ENCODE measurements around the gene ENOX1. TPM values are rescaled to one million over a fixed set of nuclear protein-coding genes. Genes with fewer than 3 reads are reported as not detected.

ENOX1 gene
- total RNA-seq, 4 donors from 2014 or later, result 3.6 to 18.7 (median 5.7) TPM

DNA sequence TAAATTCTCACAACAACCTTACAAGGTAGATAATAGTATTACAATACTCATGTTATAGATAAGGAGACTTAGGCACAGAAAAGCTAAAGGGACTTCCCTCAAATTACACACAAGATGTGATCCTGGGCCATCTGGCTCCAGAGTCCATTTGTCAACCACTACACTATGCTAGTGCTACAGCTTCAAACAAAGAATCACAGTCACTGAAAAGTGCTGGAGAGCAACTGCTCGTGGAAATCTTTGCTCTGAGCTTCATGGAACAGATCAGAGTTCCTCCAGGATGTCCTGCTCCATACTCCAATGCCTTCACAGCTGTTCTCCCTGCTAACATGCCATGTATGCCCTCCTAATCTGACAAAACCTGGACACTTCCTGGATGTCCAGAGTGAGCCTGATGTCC lies 271.2 kb downstream of the ENOX1 start:
- Histone ChIP-seq H3K4me1 (peaks cover 0 to 11% of the 10 kb centered on the region in 2 donors), H3K27me3 (no peaks in the 10 kb centered on the region), H3K4me3 (no peak overlapping the region), H3K9me3 (no peaks in the 10 kb centered on the region), H3K27ac (peak overlapping the region; percentile 62 to 85), H3K36me3 (no peaks in the 10 kb centered on the region)
- TF ChIP-seq, protein P1, sequence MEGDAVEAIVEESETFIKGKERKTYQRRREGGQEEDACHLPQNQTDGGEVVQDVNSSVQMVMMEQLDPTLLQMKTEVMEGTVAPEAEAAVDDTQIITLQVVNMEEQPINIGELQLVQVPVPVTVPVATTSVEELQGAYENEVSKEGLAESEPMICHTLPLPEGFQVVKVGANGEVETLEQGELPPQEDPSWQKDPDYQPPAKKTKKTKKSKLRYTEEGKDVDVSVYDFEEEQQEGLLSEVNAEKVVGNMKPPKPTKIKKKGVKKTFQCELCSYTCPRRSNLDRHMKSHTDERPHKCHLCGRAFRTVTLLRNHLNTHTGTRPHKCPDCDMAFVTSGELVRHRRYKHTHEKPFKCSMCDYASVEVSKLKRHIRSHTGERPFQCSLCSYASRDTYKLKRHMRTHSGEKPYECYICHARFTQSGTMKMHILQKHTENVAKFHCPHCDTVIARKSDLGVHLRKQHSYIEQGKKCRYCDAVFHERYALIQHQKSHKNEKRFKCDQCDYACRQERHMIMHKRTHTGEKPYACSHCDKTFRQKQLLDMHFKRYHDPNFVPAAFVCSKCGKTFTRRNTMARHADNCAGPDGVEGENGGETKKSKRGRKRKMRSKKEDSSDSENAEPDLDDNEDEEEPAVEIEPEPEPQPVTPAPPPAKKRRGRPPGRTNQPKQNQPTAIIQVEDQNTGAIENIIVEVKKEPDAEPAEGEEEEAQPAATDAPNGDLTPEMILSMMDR (IDR thresholded peaks at IDR 0.05), result no peak
- no peak for TF ChIP-seq POLR2A (IDR thresholded peaks at IDR 0.05)
- no peak for DNase-seq
- intact Hi-C loops (cut with DNase I; ENCODE audit: low total_unique reads), result no loop called here

DNA sequence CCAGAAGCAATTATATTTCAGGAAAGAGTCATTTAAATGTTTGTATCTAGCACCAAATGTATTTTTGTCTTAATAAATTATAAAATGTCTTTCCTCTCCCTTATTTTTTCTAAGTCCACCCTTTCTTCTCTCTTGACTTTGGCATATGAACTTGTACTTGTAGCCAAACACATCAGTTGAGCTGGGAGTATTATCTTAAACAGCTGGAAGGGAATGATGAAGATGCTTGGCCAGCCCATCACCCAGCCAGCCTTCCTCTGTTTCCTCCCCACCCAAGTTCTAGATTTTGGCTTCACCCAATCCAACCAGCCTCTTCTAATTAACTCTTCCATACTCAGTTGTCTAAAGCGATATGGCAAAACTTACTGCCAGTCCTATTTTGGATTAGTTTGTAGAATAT lies 272.5 kb downstream of the ENOX1 start:
- Histone ChIP-seq H3K4me3 (no peak overlapping the region), H3K27ac (peak overlapping the region; percentile 15 to 85), H3K27me3 (no peaks in the 10 kb centered on the region), H3K9me3 (no peaks in the 10 kb centered on the region), H3K36me3 (no peaks in the 10 kb centered on the region), H3K4me1 (peaks cover 0 to 11% of the 10 kb centered on the region in 2 donors)
- DNase-seq, result no peak
- intact Hi-C loops (cut with DNase I; ENCODE audit: low total_unique reads), result no loop called here
- TF ChIP-seq, protein P1 (IDR thresholded peaks at IDR 0.05), result no peak
- no peak for TF ChIP-seq POLR2A (IDR thresholded peaks at IDR 0.05)

DNA sequence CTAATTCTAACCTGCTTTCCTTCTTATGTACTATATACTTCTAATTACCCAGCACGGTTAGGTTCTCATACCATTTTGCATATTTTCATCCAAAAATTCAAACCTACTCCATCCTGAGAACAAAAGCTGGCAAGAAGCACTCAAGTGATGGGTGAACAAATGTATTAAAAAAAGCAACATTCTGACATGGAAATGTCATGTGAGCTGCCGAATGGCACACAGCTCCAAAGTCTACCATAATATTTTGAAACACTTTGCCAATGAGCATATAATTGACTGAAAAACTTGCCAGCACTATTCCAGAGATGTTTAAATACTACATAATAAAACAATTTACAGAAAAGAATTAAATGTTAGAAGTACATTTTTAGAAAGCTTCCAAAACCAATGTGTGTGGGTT lies 274.6 kb downstream of the ENOX1 start:
- no peaks in the 10 kb centered on the region for H3K27me3 ChIP-seq
- no peak overlapping the region for H3K4me3 ChIP-seq
- H3K9me3 ChIP-seq, result no peaks in the 10 kb centered on the region
- intact Hi-C loops (cut with DNase I; ENCODE audit: low total_unique reads), result no loop called here
- peaks cover 0 to 11% of the 10 kb centered on the region in 2 donors for H3K4me1 ChIP-seq
- no peak for TF ChIP-seq POLR2A (IDR thresholded peaks at IDR 0.05)
- TF ChIP-seq, protein P1 (IDR thresholded peaks at IDR 0.05), result no peak
- peak overlapping the region; percentile 52 to 78 for H3K27ac ChIP-seq
- no peak for DNase-seq
- no peaks in the 10 kb centered on the region for H3K36me3 ChIP-seq

DNA sequence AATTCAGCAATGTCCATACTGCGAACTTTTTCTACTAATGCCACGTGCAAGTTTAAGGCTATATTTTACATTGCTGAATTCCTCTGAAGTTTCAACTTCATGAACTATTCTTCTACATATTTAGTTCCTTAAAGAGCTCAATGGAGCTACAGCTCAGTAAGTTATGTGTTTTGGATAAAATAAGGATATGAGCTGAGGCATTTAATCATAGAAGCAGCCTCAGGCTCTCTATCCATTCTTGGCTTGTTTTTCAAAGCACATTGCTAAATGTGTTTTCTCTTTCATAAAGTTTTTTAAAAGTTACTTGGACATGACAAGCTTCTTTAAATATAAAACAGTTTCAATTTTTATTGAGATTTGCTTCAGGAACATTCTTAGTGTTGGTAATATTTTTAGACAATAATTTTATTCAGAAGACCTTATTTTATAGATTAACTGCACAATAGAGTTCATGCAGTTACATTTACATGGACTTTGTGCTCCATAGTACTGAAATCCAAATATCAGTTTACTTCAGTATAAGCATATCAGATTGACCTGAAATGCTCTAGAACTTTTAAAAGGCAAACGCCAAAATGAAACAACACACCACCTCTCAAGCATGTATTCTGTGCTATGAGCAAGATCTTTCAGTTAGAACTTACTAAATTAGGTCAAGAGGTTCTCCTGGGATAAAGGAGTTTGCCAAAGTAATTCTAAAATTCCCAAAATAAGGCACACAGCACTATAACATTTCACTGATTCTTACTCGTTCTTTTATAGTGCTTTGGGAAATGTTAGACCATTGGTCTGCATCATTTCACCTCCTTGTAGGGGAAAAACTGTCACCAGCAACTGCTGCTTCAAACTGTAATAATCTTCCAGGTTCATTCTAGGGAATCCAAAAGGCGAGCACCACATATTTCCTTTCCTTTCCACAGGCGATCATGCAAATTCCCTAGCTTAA lies 275.5 kb downstream of the ENOX1 start:
- H3K27ac ChIP-seq, result peak overlapping the region; percentile 52 to 78
- no peak for DNase-seq
- no peak overlapping the region for H3K4me3 ChIP-seq
- no peaks in the 10 kb centered on the region for H3K36me3 ChIP-seq
- H3K4me1 ChIP-seq, result peaks cover 0 to 7% of the 10 kb centered on the region in 2 donors
- H3K27me3 ChIP-seq, result no peaks in the 10 kb centered on the region
- no peak for TF ChIP-seq POLR2A (IDR thresholded peaks at IDR 0.05)
- TF ChIP-seq, protein P1 (IDR thresholded peaks at IDR 0.05), result no peak
- intact Hi-C loops (cut with DNase I; ENCODE audit: low total_unique reads), result no loop called here
- H3K9me3 ChIP-seq, result no peaks in the 10 kb centered on the region

DNA sequence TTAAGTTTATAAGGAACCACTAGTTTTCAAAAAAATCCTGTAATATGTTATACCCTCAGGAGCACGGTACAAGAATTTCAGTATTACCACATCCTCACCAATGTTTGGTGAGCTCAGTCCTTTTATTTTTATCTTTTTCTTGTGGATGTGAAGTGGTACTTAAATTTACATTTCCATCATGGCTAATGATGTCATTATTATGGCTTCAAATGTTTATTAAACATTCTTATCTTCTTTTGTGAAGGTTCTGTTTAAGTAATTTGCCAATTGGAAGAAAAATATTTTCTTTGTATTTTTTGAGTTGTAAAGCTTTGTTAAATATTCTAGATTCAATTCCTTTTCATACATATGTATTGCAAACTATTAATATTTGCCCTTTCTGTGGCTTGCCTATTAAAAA lies 291.0 kb downstream of the ENOX1 start:
- no peaks in the 10 kb centered on the region for H3K36me3 ChIP-seq
- no peaks in the 10 kb centered on the region for H3K27me3 ChIP-seq
- intact Hi-C loops (cut with DNase I; ENCODE audit: low total_unique reads), result no loop called here
- H3K27ac ChIP-seq, result no peak overlapping the region
- H3K9me3 ChIP-seq, result no peaks in the 10 kb centered on the region
- DNase-seq, result no peak
- no peaks in the 10 kb centered on the region for H3K4me1 ChIP-seq
- no peak for TF ChIP-seq POLR2A (IDR thresholded peaks at IDR 0.05)
- TF ChIP-seq, protein P1 (IDR thresholded peaks at IDR 0.05), result no peak
- H3K4me3 ChIP-seq, result no peak overlapping the region
